COLO668 (cell line): ENCODE data around the gene PPM1N.

ENCODE experiments used
- DNase-seq: peaks from one replicate; lab custom pipeline; 2025; ENCODE audit not compliant: unreplicated experiment; lab: John Stamatoyannopoulos, UW

Gene PPM1N

GRCh38 chr19:45469945-45470761, 28.1 kb upstream of the PPM1N start:
- DNase-seq: no peak

GRCh38 chr19:45470762-45471081, 27.5 kb upstream of the PPM1N start:
- no peak for DNase-seq

- DNase-seq: no peak
Observed at GRCh38 chr19:45471111-45471930, 26.9 kb upstream of the PPM1N start.

GRCh38 chr19:45471931-45472562, 26.2 kb upstream of the PPM1N start:
- no peak for DNase-seq

GRCh38 chr19:45472563-45473366, 25.5 kb upstream of the PPM1N start:
- no peak for DNase-seq

GRCh38 chr19:45473367-45473681, 24.9 kb upstream of the PPM1N start:
- no peak for DNase-seq

GRCh38 chr19:45473682-45474605, 24.3 kb upstream of the PPM1N start:
- no peak for DNase-seq

GRCh38 chr19:45474606-45475521, 23.4 kb upstream of the PPM1N start:
- DNase-seq: no peak

- no peak for DNase-seq
Observed at GRCh38 chr19:45475537-45476291, 22.5 kb upstream of the PPM1N start.

GRCh38 chr19:45476304-45476703, 21.9 kb upstream of the PPM1N start:
- DNase-seq: no peak

- no peak for DNase-seq
Observed at GRCh38 chr19:45477186-45477585, 21.1 kb upstream of the PPM1N start.

- DNase-seq: peak; percentile 22
Observed at GRCh38 chr19:45477713-45478453, 20.4 kb upstream of the PPM1N start.

- peak; percentile 80 for DNase-seq
Observed at GRCh38 chr19:45478454-45479238, 19.6 kb upstream of the PPM1N start.

GRCh38 chr19:45483033-45483432, 15.2 kb upstream of the PPM1N start:
- DNase-seq: no peak

- DNase-seq: no peak
Observed at GRCh38 chr19:45484273-45484945, 13.8 kb upstream of the PPM1N start.

GRCh38 chr19:45485305-45486077, 12.8 kb upstream of the PPM1N start:
- peak; percentile 96 for DNase-seq
